Body of pancreas (tissue), 4 donors: ENCODE measurements around the gene BASP1. TPM values are rescaled to one million over a fixed set of nuclear protein-coding genes. Genes with fewer than 3 reads are reported as not detected.

Source experiments
- ATAC-seq: fragments of 150-250 bp; one replicate; pipeline ENCODE4 v1.9.1; 2016
- DNase-seq, 4 donors: peaks; one replicate each; pipeline ENCODE4 v3.0.0-alpha.2; 2019
- H3K27ac ChIP-seq, 4 donors: fragments of 200-600 bp; sonication (generic); 1 replicate in 3 of 4; 2 replicates in 1 of 4; pipeline versions ENCODE4 v1.5.1 to v1.6.1; 2016 to 2019; ENCODE audit warnings: mild to moderate bottlenecking in 1 of 4, mixed read lengths in 1 of 4, moderate library complexity in 1 of 4
- H3K27me3 ChIP-seq, 2 donors: fragments of 200-600 bp; sonication (generic); one replicate each; pipeline ENCODE4 v1.6.0; 2016; ENCODE audit warnings: mild to moderate bottlenecking in 1 of 2
- H3K36me3 ChIP-seq, 2 donors: fragments of 200-600 bp; sonication (generic); replicated peaks in 1 of 2; 2 replicates each; pipeline ENCODE4 v1.5.1; 2016; ENCODE audit warnings: low read depth in 2 of 2; ENCODE audit not compliant: insufficient read depth in 1 of 2
- H3K4me1 ChIP-seq: fragments of 200-600 bp; sonication (generic); one replicate; pipeline ENCODE4 v1.6.0; 2016
- H3K4me3 ChIP-seq, 2 donors: fragments of 200-600 bp; sonication (generic); 1 replicate in 1 of 2; 2 replicates in 1 of 2; pipeline ENCODE4 v1.5.1; 2016 to 2019
- H3K9me3 ChIP-seq, 3 donors: fragments of 200-600 bp; sonication (generic); 1 replicate in 2 of 3; 2 replicates in 1 of 3; pipeline ENCODE4 v1.5.1; 2016
- POLR2A ChIP-seq, 3 donors: fragments of 450-650 bp; IDR thresholded peaks; one replicate each; pipeline ENCODE4 v1.6.1; 2016; ENCODE audit warnings: antibody characterized with exemption in 3 of 3, mild to moderate bottlenecking in 2 of 3
- WGBS, 2 donors: methylation state at CpG; one replicate each; pipeline ENCODE4 v1.1.5; 2017; 5-methylcytosine and 5-hydroxymethylcytosine counted together
- intact Hi-C: fragments of 100-400 bp; cut with DNase I; formaldehyde crosslinking; loops from one replicate; pipeline ENCODE4 v1.15.1; 2023
- total RNA-seq, 2 donors: library from RNA; depleted of rRNA; stranded (reverse); fragments of >200 nt; gene quantifications; one replicate each; pipeline ENCODE4 v1.1.0, GENCODE V29; 2016
- TF ChIP-seq, protein P1 (sequence below), 7 experiments: fragments of 450-650 bp in 4 of 7; fragments of 200-600 bp in 3 of 7; sonication (generic) in 3 of 7; IDR thresholded peaks; one replicate each; pipeline ENCODE4 v1.5.1; 2016 to 2019; ENCODE audit warnings: antibody characterized with exemption in 7 of 7

BASP1 gene
- total RNA-seq, 2 donors from 2014 or later = 4.0 to 4.7 TPM

DNA sequence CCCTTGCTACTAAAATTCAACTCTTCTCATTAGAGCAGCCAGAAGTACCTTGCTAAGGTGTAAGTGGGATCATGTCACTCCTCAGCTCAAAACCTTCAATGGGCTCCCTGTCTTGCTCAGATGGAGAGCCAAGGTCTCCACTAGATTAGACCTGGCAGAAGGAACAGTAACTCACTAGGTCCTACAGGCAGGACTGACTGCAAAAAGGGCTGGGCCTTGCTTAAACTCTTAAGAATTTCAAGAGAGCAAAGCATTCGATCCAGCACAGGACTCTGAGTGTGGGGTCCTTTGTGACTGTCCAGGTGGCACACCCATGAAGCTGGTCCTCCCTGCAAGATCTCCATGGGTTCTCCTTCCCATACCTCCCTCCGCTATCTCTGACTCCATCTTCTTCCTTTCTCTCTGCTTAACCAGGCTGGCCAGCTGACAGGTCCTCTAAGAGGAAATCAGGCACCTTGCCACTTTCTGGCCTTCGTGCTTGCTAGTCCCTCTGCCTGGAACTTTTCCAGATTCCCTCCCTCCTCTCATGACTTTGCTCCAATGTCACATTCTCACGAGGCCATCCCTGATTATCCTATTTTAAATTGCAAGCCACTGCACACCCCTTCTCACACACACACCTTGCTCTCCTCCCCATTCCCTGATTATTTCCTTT, 70.2 kb downstream of the BASP1 start:
- Histone ChIP-seq H3K9me3 (no peaks in the 10 kb centered on the region), H3K4me3 (no peak overlapping the region), H3K27me3 (no peaks in the 10 kb centered on the region), H3K36me3 (no peaks in the 10 kb centered on the region), H3K27ac (no peak overlapping the region), H3K4me1 (no peaks in the 10 kb centered on the region)
- intact Hi-C loops = no loop called here
- TF ChIP-seq, protein P1, sequence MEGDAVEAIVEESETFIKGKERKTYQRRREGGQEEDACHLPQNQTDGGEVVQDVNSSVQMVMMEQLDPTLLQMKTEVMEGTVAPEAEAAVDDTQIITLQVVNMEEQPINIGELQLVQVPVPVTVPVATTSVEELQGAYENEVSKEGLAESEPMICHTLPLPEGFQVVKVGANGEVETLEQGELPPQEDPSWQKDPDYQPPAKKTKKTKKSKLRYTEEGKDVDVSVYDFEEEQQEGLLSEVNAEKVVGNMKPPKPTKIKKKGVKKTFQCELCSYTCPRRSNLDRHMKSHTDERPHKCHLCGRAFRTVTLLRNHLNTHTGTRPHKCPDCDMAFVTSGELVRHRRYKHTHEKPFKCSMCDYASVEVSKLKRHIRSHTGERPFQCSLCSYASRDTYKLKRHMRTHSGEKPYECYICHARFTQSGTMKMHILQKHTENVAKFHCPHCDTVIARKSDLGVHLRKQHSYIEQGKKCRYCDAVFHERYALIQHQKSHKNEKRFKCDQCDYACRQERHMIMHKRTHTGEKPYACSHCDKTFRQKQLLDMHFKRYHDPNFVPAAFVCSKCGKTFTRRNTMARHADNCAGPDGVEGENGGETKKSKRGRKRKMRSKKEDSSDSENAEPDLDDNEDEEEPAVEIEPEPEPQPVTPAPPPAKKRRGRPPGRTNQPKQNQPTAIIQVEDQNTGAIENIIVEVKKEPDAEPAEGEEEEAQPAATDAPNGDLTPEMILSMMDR (IDR thresholded peaks at IDR 0.05) = no peak
- no peak for TF ChIP-seq POLR2A (IDR thresholded peaks at IDR 0.05)
- WGBS, 2 donors = 55 to 58% methylated on average over 4 of the region's 4 CpGs
- DNase-seq (no peak), ATAC-seq (no peak)

DNA sequence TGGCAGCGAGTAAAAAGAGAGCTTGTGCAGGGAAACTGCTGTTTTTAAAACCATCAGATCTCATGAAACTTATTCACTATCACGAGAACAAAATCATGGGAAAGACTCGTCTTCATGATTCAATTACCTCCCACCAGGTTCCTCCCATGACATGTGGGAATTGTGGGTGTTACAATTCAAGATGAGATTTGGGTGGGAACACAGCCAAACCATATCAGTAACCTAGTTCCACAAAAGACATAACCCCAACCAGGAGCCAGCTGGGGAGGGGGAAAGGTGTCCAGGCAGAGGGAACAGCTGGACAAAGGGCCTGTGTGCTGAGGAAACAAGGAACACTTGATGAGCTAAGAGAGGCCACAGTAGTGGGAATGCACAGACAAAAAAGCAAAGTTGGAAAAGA, 71.1 kb downstream of the BASP1 start:
- Histone ChIP-seq H3K36me3 (no peaks in the 10 kb centered on the region), H3K9me3 (no peaks in the 10 kb centered on the region), H3K27me3 (no peaks in the 10 kb centered on the region), H3K27ac (no peak overlapping the region), H3K4me3 (no peak overlapping the region), H3K4me1 (no peaks in the 10 kb centered on the region)
- WGBS, 2 donors = 87 to 90% methylated on average over 3 of the region's 3 CpGs
- ATAC-seq = no peak
- TF ChIP-seq, protein P1 (IDR thresholded peaks at IDR 0.05) = no peak
- no peak for TF ChIP-seq POLR2A (IDR thresholded peaks at IDR 0.05)
- DNase-seq = no peak
- intact Hi-C loops = no loop called here

DNA sequence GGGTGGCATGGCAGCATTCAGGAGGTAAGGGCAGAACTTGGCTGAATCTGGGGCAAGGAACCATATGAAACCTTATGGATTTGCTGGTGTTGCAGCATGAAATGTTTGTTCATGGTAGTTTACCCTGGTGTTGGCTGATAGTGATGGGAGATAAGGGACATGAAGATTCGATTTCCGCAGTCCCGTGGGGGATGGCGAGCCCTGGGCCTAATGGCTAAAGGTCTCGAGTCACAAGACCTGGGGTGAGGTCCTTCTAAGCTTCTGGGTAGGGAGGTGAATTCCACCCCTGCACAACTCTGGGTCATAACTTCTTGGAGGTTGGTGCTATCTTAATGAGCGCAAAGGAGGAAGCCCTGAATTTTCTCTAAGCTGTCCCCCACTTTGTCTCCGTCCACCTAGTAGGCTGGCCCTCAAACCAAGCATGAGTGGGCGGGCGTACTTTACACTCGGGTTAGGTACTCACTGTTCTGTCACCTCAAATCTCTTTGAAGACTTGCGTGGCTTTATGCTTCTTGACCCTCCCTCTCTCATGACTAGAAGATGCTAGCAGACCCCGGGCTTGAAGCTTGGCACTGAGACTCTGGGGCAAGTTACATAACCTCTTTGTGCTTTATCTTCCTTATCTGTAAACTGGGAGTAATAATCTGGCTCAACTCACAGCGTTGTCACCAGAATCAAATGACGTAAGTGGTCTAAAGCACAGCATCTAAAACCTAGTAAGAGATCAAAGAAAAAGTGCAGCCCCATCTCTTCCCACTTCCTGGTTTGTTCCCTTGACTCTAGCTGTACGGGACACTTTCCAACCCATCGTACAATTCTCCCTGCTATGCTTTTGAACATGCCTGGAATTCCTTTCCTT, 72.5 kb downstream of the BASP1 start:
- intact Hi-C loops = no loop called here
- H3K36me3 ChIP-seq = no peaks in the 10 kb centered on the region
- no peak for TF ChIP-seq POLR2A (IDR thresholded peaks at IDR 0.05)
- TF ChIP-seq, protein P1 (IDR thresholded peaks at IDR 0.05) = no peak
- no peaks in the 10 kb centered on the region for H3K27me3 ChIP-seq
- H3K27ac ChIP-seq = no peak overlapping the region
- H3K4me3 ChIP-seq = no peak overlapping the region
- ATAC-seq = no peak
- no peaks in the 10 kb centered on the region for H3K9me3 ChIP-seq
- no peaks in the 10 kb centered on the region for H3K4me1 ChIP-seq
- DNase-seq = no peak
- 55 to 61% methylated on average over 16 of the region's 16 CpGs for WGBS, 2 donors

DNA sequence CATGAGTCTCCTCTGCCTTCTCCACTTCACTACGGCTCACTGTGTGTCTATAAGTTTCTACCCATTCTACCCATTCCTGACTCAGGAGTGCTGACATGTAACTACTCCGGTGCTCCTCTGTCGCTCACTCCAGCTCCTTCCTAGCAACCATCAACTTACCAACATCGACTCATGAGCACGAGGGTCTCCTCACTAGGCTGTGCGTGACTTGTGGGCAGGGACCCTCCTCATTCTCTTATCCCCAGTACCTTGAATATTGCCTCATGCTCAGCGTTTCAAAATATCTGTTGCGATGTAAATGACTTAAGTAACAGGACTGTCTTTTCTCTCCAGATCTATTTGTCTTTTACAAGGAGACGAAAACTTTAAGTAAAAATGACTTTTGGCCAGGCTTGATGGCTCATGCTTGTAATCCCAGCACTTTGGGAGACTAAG, 73.1 kb downstream of the BASP1 start:
- DNase-seq (no peak), ATAC-seq (no peak)
- intact Hi-C loops = no loop called here
- Histone ChIP-seq H3K4me1 (no peaks in the 10 kb centered on the region), H3K36me3 (no peaks in the 10 kb centered on the region), H3K4me3 (no peak overlapping the region), H3K27me3 (no peaks in the 10 kb centered on the region), H3K27ac (no peak overlapping the region), H3K9me3 (no peaks in the 10 kb centered on the region)
- TF ChIP-seq POLR2A (IDR thresholded peaks at IDR 0.05) = no peak
- TF ChIP-seq, protein P1 (IDR thresholded peaks at IDR 0.05) = no peak
- 77 to 80% methylated on average over 9 of the region's 9 CpGs for WGBS, 2 donors
